PC-9 (cell line): ENCODE results near the gene PLEKHA7.

Experiments
- CTCF ChIP-seq: fragments of 200-600 bp; sonication (generic); conservative IDR thresholded peaks from 2 replicates; pipeline ENCODE4 v1.6.1; 2017; ENCODE audit warnings: mixed run types, antibody characterized with exemption, mild to moderate bottlenecking, moderate library complexity
- EZH2 ChIP-seq: fragments of 200-600 bp; sonication (generic); IDR thresholded peaks from 2 replicates; pipeline ENCODE4 v1.8.0; 2017; ENCODE audit warnings: antibody characterized with exemption, low read depth

GRCh38 chr11:16873289-16873688, 140.9 kb downstream of the PLEKHA7 start:
- TF ChIP-seq CTCF (no peak), EZH2 (no peak)
